ENCODE data around the gene ANGPTL5.

DNA sequence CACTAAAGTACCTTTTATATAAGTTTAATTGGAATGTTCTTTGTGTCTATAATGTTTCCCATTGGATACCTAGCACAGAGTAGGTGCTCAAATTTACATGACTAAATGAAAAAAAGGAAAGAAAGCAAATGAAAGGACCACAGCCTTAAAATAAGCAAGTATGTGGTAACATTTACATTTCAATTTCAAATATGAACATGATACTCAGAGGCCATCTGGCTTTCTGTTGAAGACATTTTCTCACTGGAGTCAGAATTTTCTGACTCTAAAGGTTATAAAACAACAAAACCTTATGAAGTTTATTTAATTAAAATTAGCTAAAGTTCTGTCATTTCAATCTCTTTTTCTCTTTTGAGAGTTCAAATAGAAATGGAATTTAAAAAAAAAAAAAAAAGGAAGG is 904 bp upstream of the ANGPTL5 start:
- no peak for TF ChIP-seq POLR2A (IDR thresholded peaks at IDR 0.05)
- TF ChIP-seq, protein P1, sequence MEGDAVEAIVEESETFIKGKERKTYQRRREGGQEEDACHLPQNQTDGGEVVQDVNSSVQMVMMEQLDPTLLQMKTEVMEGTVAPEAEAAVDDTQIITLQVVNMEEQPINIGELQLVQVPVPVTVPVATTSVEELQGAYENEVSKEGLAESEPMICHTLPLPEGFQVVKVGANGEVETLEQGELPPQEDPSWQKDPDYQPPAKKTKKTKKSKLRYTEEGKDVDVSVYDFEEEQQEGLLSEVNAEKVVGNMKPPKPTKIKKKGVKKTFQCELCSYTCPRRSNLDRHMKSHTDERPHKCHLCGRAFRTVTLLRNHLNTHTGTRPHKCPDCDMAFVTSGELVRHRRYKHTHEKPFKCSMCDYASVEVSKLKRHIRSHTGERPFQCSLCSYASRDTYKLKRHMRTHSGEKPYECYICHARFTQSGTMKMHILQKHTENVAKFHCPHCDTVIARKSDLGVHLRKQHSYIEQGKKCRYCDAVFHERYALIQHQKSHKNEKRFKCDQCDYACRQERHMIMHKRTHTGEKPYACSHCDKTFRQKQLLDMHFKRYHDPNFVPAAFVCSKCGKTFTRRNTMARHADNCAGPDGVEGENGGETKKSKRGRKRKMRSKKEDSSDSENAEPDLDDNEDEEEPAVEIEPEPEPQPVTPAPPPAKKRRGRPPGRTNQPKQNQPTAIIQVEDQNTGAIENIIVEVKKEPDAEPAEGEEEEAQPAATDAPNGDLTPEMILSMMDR (IDR thresholded peaks at IDR 0.05): no peak

Data from testis (tissue), 2 donors.